HFF-Myc (cell line): Measurements from ENCODE around the gene SYT17.

Source experiments
- DNase-seq: peaks from one replicate; pipeline ENCODE4 v3.0.0-alpha.2; 2011; ENCODE audit warnings: low read depth; ENCODE audit errors: extremely low read depth
- H3K4me3 ChIP-seq: replicated peaks from 2 replicates; pipeline ENCODE4 v1.5.1; 2011; ENCODE audit warnings: low read depth, mild to moderate bottlenecking, control low read depth, low read length
- CTCF ChIP-seq: IDR thresholded peaks from 2 replicates; pipeline ENCODE4 v1.5.1; 2012; ENCODE audit warnings: mild to moderate bottlenecking, low read depth, low read length, control low read depth; ENCODE audit errors: missing control alignments

Gene SYT17

GRCh38 chr16:19179546-19180490 lies 11.8 kb downstream of the SYT17 start:
- H3K4me3 ChIP-seq: no peak overlapping the region
- TF ChIP-seq CTCF: peak; percentile 79
- DNase-seq: no peak

GRCh38 chr16:19180741-19181140 lies 12.7 kb downstream of the SYT17 start:
- no peak for DNase-seq
- TF ChIP-seq CTCF: no peak
- H3K4me3 ChIP-seq: no peak overlapping the region

GRCh38 chr16:19182481-19182880 lies 14.4 kb downstream of the SYT17 start:
- DNase-seq: no peak
- TF ChIP-seq CTCF: no peak
- H3K4me3 ChIP-seq: no peak overlapping the region

- DNase-seq: no peak
- no peak for TF ChIP-seq CTCF
- H3K4me3 ChIP-seq: no peak overlapping the region
These were observed 15.1 kb downstream of the SYT17 start for GRCh38 chr16:19183187-19183586.

GRCh38 chr16:19184823-19185509 lies 16.9 kb downstream of the SYT17 start:
- no peak overlapping the region for H3K4me3 ChIP-seq
- TF ChIP-seq CTCF: no peak
- DNase-seq: no peak

GRCh38 chr16:19185510-19185851 lies 17.4 kb downstream of the SYT17 start:
- TF ChIP-seq CTCF: no peak
- H3K4me3 ChIP-seq: no peak overlapping the region
- DNase-seq: no peak
